Activated T-cell treated with anti-CD3 and anti-CD28 coated beads, Interleukin-2, amount 50 U/mL, for 72 hours (primary cell): ENCODE data around the gene TACR1. TPM values are rescaled to one million over a fixed set of nuclear protein-coding genes. Genes with fewer than 3 reads are reported as not detected.

Experiments
- total RNA-seq, 2 donors: library from RNA; stranded (reverse); gene quantifications; one replicate each; pipeline ENCODE4 v1.2.3, GENCODE V29; 2022

TACR1 gene
- total RNA-seq, 2 donors from 2014 or later, result not detected

Other genes starting within 250 kb of the TACR1 start
- 10 to 100 TPM; 44.8 to 47.8 TPM for gene POLE4, start 240.9 kb downstream of the TACR1 start, total RNA-seq